HL-60 (cell line): ENCODE results near the gene LY6G5B.

Source experiments
- DNase-seq, 2 experiments: peaks; one replicate each; pipeline ENCODE4 v3.0.0-alpha.2; 2010 to 2020; ENCODE audit warnings: low read depth in 1 of 2, low spot score in 1 of 2
- H3K27ac ChIP-seq: fragments of 250-450 bp; sonication (Bioruptor Pico); replicated peaks from 2 replicates; pipeline ENCODE4 v1.5.1; 2020; ENCODE audit warnings: mild to moderate bottlenecking, moderate library complexity
- H3K27me3 ChIP-seq: fragments of 250-450 bp; sonication (Bioruptor Pico); 2 replicates; pipeline ENCODE4 v1.5.1; 2021; ENCODE audit warnings: mild to moderate bottlenecking, moderate library complexity; ENCODE audit not compliant: insufficient read depth, poor library complexity, severe bottlenecking
- H3K4me3 ChIP-seq: replicated peaks from 2 replicates; pipeline ENCODE4 v1.5.1; 2011; ENCODE audit warnings: mild to moderate bottlenecking, control low read depth, low read length; ENCODE audit not compliant: insufficient read depth
- CTCF ChIP-seq: IDR thresholded peaks from one replicate; pipeline ENCODE4 v1.5.1; 2011; ENCODE audit warnings: low read length, control low read depth, inconsistent platforms; ENCODE audit not compliant: insufficient read depth
- GABPA ChIP-seq: IDR thresholded peaks from 2 replicates; pipeline ENCODE4 v1.6.1; 2012; ENCODE audit warnings: low read depth
- POLR2AphosphoS5 ChIP-seq: IDR thresholded peaks from 2 replicates; pipeline ENCODE4 v1.6.1; 2012; ENCODE audit warnings: low read depth
- SPI1 ChIP-seq: IDR thresholded peaks from 2 replicates; pipeline ENCODE4 v1.6.1; 2012; ENCODE audit warnings: low read depth, mild to moderate bottlenecking, borderline replicate concordance
- TF ChIP-seq, protein P1 (sequence below): IDR thresholded peaks from 2 replicates; pipeline ENCODE4 v1.6.1; 2012; ENCODE audit warnings: low read depth; ENCODE audit not compliant: insufficient replicate concordance

The LY6G5B gene

GRCh38 chr6:31690231-31691077 lies 20.7 kb downstream of the LY6G5B start:
- DNase-seq, result no peak
- Histone ChIP-seq H3K27me3 (no peaks in the 10 kb centered on the region), H3K4me3 (no peak overlapping the region), H3K27ac (no peak overlapping the region)
- TF ChIP-seq POLR2AphosphoS5 (no peak), GABPA (no peak), SPI1 (no peak), CTCF (no peak)
- TF ChIP-seq, protein P1, sequence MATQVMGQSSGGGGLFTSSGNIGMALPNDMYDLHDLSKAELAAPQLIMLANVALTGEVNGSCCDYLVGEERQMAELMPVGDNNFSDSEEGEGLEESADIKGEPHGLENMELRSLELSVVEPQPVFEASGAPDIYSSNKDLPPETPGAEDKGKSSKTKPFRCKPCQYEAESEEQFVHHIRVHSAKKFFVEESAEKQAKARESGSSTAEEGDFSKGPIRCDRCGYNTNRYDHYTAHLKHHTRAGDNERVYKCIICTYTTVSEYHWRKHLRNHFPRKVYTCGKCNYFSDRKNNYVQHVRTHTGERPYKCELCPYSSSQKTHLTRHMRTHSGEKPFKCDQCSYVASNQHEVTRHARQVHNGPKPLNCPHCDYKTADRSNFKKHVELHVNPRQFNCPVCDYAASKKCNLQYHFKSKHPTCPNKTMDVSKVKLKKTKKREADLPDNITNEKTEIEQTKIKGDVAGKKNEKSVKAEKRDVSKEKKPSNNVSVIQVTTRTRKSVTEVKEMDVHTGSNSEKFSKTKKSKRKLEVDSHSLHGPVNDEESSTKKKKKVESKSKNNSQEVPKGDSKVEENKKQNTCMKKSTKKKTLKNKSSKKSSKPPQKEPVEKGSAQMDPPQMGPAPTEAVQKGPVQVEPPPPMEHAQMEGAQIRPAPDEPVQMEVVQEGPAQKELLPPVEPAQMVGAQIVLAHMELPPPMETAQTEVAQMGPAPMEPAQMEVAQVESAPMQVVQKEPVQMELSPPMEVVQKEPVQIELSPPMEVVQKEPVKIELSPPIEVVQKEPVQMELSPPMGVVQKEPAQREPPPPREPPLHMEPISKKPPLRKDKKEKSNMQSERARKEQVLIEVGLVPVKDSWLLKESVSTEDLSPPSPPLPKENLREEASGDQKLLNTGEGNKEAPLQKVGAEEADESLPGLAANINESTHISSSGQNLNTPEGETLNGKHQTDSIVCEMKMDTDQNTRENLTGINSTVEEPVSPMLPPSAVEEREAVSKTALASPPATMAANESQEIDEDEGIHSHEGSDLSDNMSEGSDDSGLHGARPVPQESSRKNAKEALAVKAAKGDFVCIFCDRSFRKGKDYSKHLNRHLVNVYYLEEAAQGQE, result no peak

DNA sequence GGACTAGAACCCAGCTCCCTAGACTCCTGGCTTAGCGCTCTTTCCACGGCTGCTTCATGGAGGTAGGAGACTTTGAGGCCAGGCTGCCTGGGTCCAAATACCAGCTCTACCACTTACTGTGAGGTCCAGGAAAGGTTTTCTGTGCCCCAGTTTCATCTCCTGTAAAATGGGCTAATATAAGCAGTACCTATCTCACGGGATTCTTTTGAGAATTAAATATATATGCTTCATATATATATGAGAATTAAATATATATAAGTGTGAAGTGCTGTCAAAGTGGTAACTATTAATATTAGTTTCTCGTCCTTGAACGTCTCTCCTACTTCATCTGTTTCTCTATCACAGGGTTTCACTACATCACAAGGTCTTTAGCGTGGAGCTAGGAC lies 21.3 kb downstream of the LY6G5B start:
- DNase-seq, result no peak
- Histone ChIP-seq H3K27me3 (no peaks in the 10 kb centered on the region), H3K27ac (no peak overlapping the region), H3K4me3 (no peak overlapping the region)
- no peak for TF ChIP-seq POLR2AphosphoS5
- TF ChIP-seq GABPA, result no peak
- TF ChIP-seq, protein P1, result no peak
- no peak for TF ChIP-seq SPI1
- TF ChIP-seq CTCF, result no peak

DNA sequence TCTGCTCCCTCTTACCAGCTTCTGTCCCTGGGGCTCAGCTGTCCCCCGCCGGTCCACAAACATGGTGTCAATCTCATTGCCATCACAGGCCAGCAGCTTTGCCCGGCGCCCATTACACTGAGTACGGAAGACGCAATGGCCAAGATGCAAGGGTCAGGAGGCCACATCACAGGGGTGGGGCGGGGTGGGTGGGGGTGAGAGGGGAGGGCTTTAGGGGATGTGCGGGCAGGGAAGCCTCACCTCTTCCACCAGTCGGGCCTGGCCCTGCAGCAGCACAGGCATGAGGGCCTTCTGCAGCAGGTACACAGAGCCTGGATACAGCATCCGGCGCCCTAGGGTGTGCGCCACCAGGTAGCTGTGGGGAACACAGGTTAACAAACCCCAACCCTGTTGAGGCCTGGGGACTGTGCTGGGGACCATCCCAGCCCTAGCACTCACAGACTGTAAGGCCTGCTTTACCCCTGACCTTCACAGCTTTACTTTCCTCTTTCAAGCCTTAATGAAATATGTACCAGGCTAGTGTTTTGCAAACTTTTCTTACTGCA lies 21.9 kb downstream of the LY6G5B start:
- Histone ChIP-seq H3K27me3 (no peaks in the 10 kb centered on the region), H3K27ac (no peak overlapping the region), H3K4me3 (no peak overlapping the region)
- no peak for DNase-seq
- TF ChIP-seq CTCF (no peak), GABPA (no peak), POLR2AphosphoS5 (no peak)
- TF ChIP-seq, protein P1, result no peak
